Erythroblast (primary cell): ENCODE data around the gene IBTK.
"Not testable (repeated sequence)": the region's sequence is repeated elsewhere in the genome, so short reads cannot be mapped to it uniquely, and the experiment has no call there.

Source experiments
- DNase-seq, 2 experiments: peaks; one replicate each; lab custom pipeline; 2025; lab: John Stamatoyannopoulos, UW
- GATA1 ChIP-seq: IDR thresholded peaks from 2 replicates; pipeline ENCODE4 v1.6.1; 2011; ENCODE audit warnings: low read depth, mild to moderate bottlenecking, control low read depth, low read length, moderate library complexity
- POLR2A ChIP-seq: IDR thresholded peaks from 2 replicates; pipeline ENCODE4 v1.6.1; 2011; ENCODE audit warnings: mild to moderate bottlenecking, low read length

The IBTK gene

GRCh38 chr6:82217018-82217586 lies 30.4 kb downstream of the IBTK start:
- DNase-seq, result no peak
- TF ChIP-seq POLR2A (no peak), GATA1 (no peak)

GRCh38 chr6:82216549-82216948 lies 31.0 kb downstream of the IBTK start:
- TF ChIP-seq GATA1, result no peak
- TF ChIP-seq POLR2A, result no peak
- no peak for DNase-seq

DNA sequence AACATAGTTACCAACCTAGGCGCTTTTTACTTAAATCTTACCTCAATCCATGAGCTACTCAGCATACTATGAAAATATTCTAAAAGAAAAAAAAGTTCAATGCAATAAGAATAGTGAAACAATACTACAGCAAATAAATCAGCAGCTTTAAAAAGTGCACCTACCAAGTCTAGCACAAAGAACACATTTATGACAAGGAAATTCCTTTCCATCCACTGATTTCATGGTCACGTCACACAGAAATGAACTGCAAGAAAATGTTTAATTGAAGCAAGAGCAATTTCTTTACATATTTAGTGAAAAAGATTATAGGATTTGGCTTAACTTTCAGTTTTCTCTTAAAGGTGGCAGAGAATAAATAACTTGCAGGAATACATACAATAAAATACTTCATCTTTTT lies 36.2 kb downstream of the IBTK start:
- no peak for DNase-seq
- TF ChIP-seq GATA1 (no peak), POLR2A (no peak)

GRCh38 chr6:82208913-82209312 lies 38.6 kb downstream of the IBTK start:
- TF ChIP-seq GATA1 (no peak), POLR2A (no peak)
- DNase-seq, result no peak

GRCh38 chr6:82205930-82206392 lies 41.6 kb downstream of the IBTK start:
- TF ChIP-seq POLR2A, result no peak
- no peak for TF ChIP-seq GATA1
- DNase-seq, result peak; percentile 62 to 85

DNA sequence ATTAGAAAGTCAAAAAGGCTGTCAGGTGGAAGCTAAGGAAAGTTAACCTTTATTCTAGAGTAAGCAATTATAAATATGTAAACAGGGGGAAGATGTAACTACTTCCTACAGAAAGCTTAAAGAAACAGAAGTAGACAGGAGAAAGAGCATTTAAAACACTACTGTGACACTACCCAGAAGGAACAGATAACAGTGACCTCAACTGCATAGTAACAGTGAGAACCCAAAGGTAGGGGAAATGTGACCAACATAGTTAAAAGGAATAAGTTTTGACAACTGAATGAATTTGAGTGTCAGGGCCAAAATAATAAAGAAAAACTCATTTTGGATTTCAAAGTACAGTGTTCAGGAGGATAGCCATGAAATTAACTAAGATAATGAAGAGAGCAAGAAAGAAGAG lies 43.5 kb downstream of the IBTK start:
- TF ChIP-seq GATA1, result no peak
- TF ChIP-seq POLR2A, result no peak
- DNase-seq, result no peak

- no peak for DNase-seq
- TF ChIP-seq POLR2A, result no peak
- no peak for TF ChIP-seq GATA1
Measured at GRCh38 chr6:82197784-82198183, 49.8 kb downstream of the IBTK start.

DNA sequence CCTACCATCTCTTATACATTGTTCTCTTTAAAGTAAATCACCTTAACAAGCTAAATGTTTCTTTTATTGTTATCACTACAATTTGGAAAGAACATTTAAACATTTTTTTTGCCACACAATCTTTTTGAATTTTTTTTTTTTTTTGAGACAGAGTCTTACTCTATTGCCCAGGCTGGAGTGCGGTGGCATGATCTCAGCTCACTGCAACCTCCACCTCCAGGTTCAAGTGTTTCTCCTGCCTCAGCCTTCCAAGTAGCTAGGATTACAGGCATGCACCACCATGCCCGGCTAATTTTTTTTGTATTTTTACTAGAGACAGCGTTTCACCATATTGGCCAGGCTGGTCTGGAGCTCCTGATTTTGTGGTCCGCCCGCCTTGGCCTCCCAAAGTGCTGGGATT lies 50.3 kb downstream of the IBTK start:
- not testable (repeated sequence) for DNase-seq

DNA sequence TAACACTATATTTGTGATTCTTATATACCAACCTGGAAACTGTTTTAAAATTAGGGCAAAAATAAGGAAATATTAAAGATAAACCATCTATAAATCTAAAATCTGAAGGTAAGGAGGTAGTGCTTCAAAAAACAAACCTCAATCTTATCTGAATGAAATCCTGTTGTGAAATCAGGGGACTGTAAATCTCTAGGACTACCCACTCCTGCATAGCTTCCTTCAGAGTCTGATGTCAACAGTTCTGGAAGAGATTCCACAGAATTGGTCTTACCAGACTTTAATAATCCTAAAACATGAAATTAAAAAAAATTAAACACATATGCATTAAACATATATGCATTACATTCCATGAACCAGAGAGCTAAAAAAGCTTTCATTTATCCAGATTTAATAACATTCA lies 51.4 kb downstream of the IBTK start:
- TF ChIP-seq POLR2A (no peak), GATA1 (no peak)
- no peak for DNase-seq

DNA sequence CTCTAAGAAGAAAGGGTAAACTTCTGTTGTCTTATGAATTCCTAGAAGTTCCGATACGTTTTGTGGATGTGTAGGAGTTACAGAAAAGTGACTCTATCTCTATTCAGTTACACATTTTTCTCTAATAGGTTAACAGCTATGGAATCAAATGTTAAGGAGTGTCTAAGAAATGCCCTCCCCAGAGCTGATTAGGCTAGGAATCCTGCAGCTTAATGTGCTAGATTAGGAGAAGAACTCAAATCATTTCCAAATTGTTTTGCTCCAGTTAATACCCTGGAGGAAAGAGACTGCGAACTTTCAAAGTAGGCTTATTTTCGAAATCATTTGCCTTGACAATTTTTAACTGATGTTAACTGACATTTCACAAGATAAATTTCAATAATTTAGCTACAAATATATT lies 51.9 kb downstream of the IBTK start:
- no peak for TF ChIP-seq GATA1
- TF ChIP-seq POLR2A, result no peak
- DNase-seq, result no peak

GRCh38 chr6:82185948-82186535 lies 61.5 kb downstream of the IBTK start:
- DNase-seq, result no peak
- TF ChIP-seq POLR2A (no peak), GATA1 (no peak)

- TF ChIP-seq GATA1 (no peak), POLR2A (no peak)
- no peak for DNase-seq
Measured at GRCh38 chr6:82183642-82184282, 63.8 kb downstream of the IBTK start.

DNA sequence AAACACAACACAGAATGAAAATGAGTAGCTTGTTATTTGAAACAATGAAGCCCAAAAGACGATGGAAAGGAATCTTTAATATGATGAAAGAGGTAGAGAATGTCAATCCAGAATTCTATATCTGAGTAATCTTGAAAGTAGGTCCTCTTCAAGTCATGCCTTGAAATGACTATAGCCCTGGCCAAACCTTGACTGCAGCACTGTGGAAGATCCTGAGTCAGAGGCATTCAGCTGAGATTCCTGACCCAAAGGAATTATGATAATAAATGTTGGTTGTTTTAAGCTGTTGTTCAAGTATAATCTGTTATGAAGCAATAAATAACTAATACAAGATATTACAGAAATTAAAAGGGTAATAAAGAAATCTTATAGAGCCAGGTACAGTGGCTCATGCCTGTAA lies 64.8 kb downstream of the IBTK start:
- TF ChIP-seq GATA1, result no peak
- TF ChIP-seq POLR2A, result no peak
- DNase-seq, result no peak

DNA sequence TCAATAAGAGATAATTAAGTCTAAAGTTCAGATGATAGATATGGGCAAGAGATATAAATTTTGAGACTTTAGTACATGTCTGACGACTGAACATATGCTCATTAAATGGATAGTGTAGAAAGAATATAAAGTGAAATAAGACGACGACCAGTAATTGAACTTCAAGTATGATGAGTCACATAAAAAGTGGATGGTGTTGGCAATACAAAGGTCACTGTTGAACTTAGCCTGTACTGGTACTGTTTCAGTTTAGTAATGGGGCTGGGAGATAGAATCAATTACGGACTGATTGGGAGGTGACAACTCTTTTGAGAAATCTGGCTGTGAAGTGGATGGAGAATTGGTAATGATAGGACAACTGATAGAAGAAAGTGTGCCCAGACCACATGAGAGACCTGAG lies 68.1 kb downstream of the IBTK start:
- DNase-seq, result no peak
- TF ChIP-seq POLR2A (no peak), GATA1 (no peak)

GRCh38 chr6:82178759-82179112 lies 68.8 kb downstream of the IBTK start:
- no peak for DNase-seq
- TF ChIP-seq GATA1 (no peak), POLR2A (no peak)
